HCT116 (cell line): ENCODE results near the gene NKTR. TPM values are rescaled to one million over a fixed set of nuclear protein-coding genes. Genes with fewer than 3 reads are reported as not detected.

Source experiments
- ATAC-seq: fragments of 200-7000 bp; cut with Tn5 transposase; 2 replicates; pipeline ENCODE4 v1.9.1; 2020; ENCODE audit warnings: mild to moderate bottlenecking, moderate library complexity
- BruUV-seq: library from RNA; stranded (reverse); fragments of 400-500 nt; replicated peaks from 2 replicates; lab custom pipeline; 2021; lab: Mats Ljungman, UMichigan
- CTCF ChIA-PET: fragments of 300-600 bp; sonication (Branson Sonifier 250); formaldehyde crosslinking; loops from one replicate; lab custom pipeline; 2021; ENCODE audit warnings: antibody characterized with exemption; lab: Charles Lee
- POLR2A ChIA-PET: fragments of 300-600, 350-600 bp; sonication (Branson Sonifier 250); formaldehyde crosslinking; loops from one replicate; lab custom pipeline; 2021; ENCODE audit warnings: antibody characterized with exemption; lab: Charles Lee
- RAD21 ChIA-PET, 2 experiments: fragments of 300-600 bp; sonication (Branson Sonifier 250); formaldehyde crosslinking; loops; one replicate each; lab custom pipeline; 2023; ENCODE audit warnings: low total read pairs in 2 of 2; ENCODE audit not compliant: uncharacterized antibody in 2 of 2, unreplicated experiment in 2 of 2, low non-redundant PET in 1 of 2; lab: Charles Lee
- DNase-seq: peaks from one replicate; pipeline ENCODE4 v3.0.0-alpha.2; 2010; ENCODE audit warnings: low read depth, low spot score
- H2AFZ ChIP-seq: fragments of 200-600 bp; shearing (Covaris generic), sonication (generic); 2 replicates; pipeline ENCODE4 v1.6.1; 2017; ENCODE audit warnings: low read depth, mixed run types, mixed read lengths, antibody characterized with exemption, low read length; ENCODE audit not compliant: poor library complexity, severe bottlenecking
- H3K27ac ChIP-seq: 2 replicates; pipeline ENCODE4 v1.5.1; 2012; ENCODE audit warnings: low read depth, low read length
- H3K27me3 ChIP-seq: fragments of 200-600 bp; sonication (generic); 2 replicates; pipeline ENCODE4 v1.6.1; 2016; ENCODE audit warnings: mixed run types, low read length, mixed read lengths; ENCODE audit not compliant: insufficient read depth
- H3K36me3 ChIP-seq, 2 experiments: fragments of 200-500 bp in 1 of 2; fragments of 200-600 bp in 1 of 2; sonication (Bioruptor generic) in 1 of 2; sonication (generic) in 1 of 2; 2 replicates each; pipeline versions ENCODE4 v1.5.1 to v1.6.1; 2014 to 2016; ENCODE audit warnings: low read length in 2 of 2, inconsistent platforms in 1 of 2, mixed read lengths in 1 of 2, mixed run types in 1 of 2; ENCODE audit not compliant: insufficient read depth in 2 of 2, control insufficient read depth in 1 of 2
- H3K4me1 ChIP-seq, 2 experiments: fragments of 200-600 bp in 1 of 2; sonication (generic) in 1 of 2; 2 replicates each; pipeline versions ENCODE4 v1.5.1 to v1.6.1; 2012 to 2017; ENCODE audit warnings: low read length in 2 of 2, inconsistent platforms in 1 of 2, mild to moderate bottlenecking in 1 of 2, mixed read lengths in 1 of 2, mixed run types in 1 of 2, moderate library complexity in 1 of 2; ENCODE audit not compliant: insufficient read depth in 2 of 2, control insufficient read depth in 1 of 2
- H3K4me2 ChIP-seq: fragments of 200-600 bp; sonication (generic); 2 replicates; pipeline ENCODE4 v1.6.1; 2017; ENCODE audit warnings: mixed run types, low read length, mixed read lengths
- H3K4me3 ChIP-seq, 2 experiments: fragments of 200-600 bp in 1 of 2; sonication (generic) in 1 of 2; replicated peaks in 1 of 2; 2 replicates each; pipeline ENCODE4 v1.5.1; 2011 to 2016; ENCODE audit warnings: low read length in 2 of 2, control low read depth in 1 of 2, low read depth in 1 of 2, mild to moderate bottlenecking in 1 of 2, mixed read lengths in 1 of 2, mixed run types in 1 of 2
- H3K79me2 ChIP-seq: fragments of 200-600 bp; sonication (generic); 2 replicates; pipeline ENCODE4 v1.6.1; 2017; ENCODE audit warnings: mild to moderate bottlenecking, mixed run types, low read length, moderate library complexity, mixed read lengths; ENCODE audit not compliant: insufficient read depth
- H3K9ac ChIP-seq: fragments of 200-600 bp; sonication (generic); 2 replicates; pipeline ENCODE4 v1.6.1; 2016; ENCODE audit warnings: low read length, mixed read lengths
- H3K9me2 ChIP-seq: fragments of 200-600 bp; sonication (generic), shearing (Covaris generic); 2 replicates; pipeline ENCODE4 v1.6.1; 2017; ENCODE audit warnings: mixed run types, mild to moderate bottlenecking, moderate library complexity; ENCODE audit not compliant: insufficient read depth
- H3K9me3 ChIP-seq, 2 experiments: fragments of 200-500 bp in 1 of 2; fragments of 200-600 bp in 1 of 2; sonication (Bioruptor generic) in 1 of 2; sonication (generic) in 1 of 2; 2 replicates each; pipeline ENCODE4 v1.6.1; 2014 to 2017; ENCODE audit warnings: low read length in 2 of 2, mixed read lengths in 2 of 2, inconsistent platforms in 1 of 2, low read depth in 1 of 2, mild to moderate bottlenecking in 1 of 2, mixed run types in 1 of 2, moderate library complexity in 1 of 2; ENCODE audit not compliant: control insufficient read depth in 1 of 2, insufficient read depth in 1 of 2
- H4K20me1 ChIP-seq: fragments of 200-600 bp; sonication (generic), shearing (Covaris generic); 2 replicates; pipeline ENCODE4 v1.6.1; 2017; ENCODE audit warnings: mixed run types, mild to moderate bottlenecking, moderate library complexity; ENCODE audit not compliant: insufficient read depth
- CTCF ChIP-seq, 3 experiments: fragments of 200-600 bp in 1 of 3; sonication (generic) in 1 of 3; IDR thresholded peaks in 2 of 3; conservative IDR thresholded peaks in 1 of 3; 2 replicates each; pipeline ENCODE4 v1.5.1; 2012 to 2017; ENCODE audit warnings: low read depth in 2 of 3, low read length in 2 of 3, antibody characterized with exemption in 1 of 3, borderline replicate concordance in 1 of 3, control low read depth in 1 of 3, mild to moderate bottlenecking in 1 of 3, mixed read lengths in 1 of 3, mixed run types in 1 of 3, moderate library complexity in 1 of 3; ENCODE audit not compliant: insufficient read depth in 1 of 3
- EGR1 ChIP-seq: IDR thresholded peaks from 2 replicates; pipeline ENCODE4 v1.6.1; 2012; ENCODE audit warnings: low read depth
- ELF1 ChIP-seq: IDR thresholded peaks from 2 replicates; pipeline ENCODE4 v1.6.1; 2012; ENCODE audit warnings: low read depth, borderline replicate concordance
- EZH2 ChIP-seq: fragments of 200-600 bp; sonication (generic); IDR thresholded peaks from 2 replicates; pipeline ENCODE4 v1.6.1; 2017; ENCODE audit warnings: antibody characterized with exemption, mixed run types
- FOSL1 ChIP-seq: IDR thresholded peaks from 2 replicates; pipeline ENCODE4 v1.6.1; 2012; ENCODE audit warnings: low read depth
- POLR2A ChIP-seq: IDR thresholded peaks from 2 replicates; pipeline ENCODE4 v1.7.0; 2011; ENCODE audit warnings: borderline replicate concordance; ENCODE audit not compliant: insufficient read depth, insufficient read length; ENCODE audit errors: extremely low read depth
- RAD21 ChIP-seq: IDR thresholded peaks from 2 replicates; pipeline ENCODE4 v1.6.1; 2012; ENCODE audit warnings: low read depth, mild to moderate bottlenecking
- REST ChIP-seq: IDR thresholded peaks from 2 replicates; pipeline ENCODE4 v1.6.1; 2012; ENCODE audit warnings: low read depth
- SRF ChIP-seq: IDR thresholded peaks from 2 replicates; pipeline ENCODE4 v1.6.1; 2012; ENCODE audit warnings: low read depth
- TCF7L2 ChIP-seq: IDR thresholded peaks from 2 replicates; pipeline ENCODE4 v1.7.0; 2011; ENCODE audit warnings: borderline replicate concordance, inconsistent platforms; ENCODE audit not compliant: insufficient read depth, insufficient read length; ENCODE audit errors: extremely low read depth
- YY1 ChIP-seq: IDR thresholded peaks from 2 replicates; pipeline ENCODE4 v1.6.1; 2011; ENCODE audit warnings: low read length, low read depth, moderate library complexity, mild to moderate bottlenecking; ENCODE audit not compliant: insufficient replicate concordance; ENCODE audit errors: extremely low read depth
- ZFX ChIP-seq: fragments of 450-650 bp; IDR thresholded peaks from 2 replicates; pipeline ENCODE4 v1.6.1; 2017
- ZNF274 ChIP-seq: fragments of 200-500 bp; sonication (Bioruptor generic); IDR thresholded peaks from 2 replicates; pipeline ENCODE4 v1.6.1; 2014; ENCODE audit warnings: mild to moderate bottlenecking, low read depth, low read length, inconsistent platforms
- intact Hi-C: fragments of 100-400 bp; cut with micrococcal nuclease; formaldehyde crosslinking; loops from 2 replicates; pipeline ENCODE4 v1.10.0; 2022
- total RNA-seq: library from RNA; stranded (reverse); gene quantifications from one replicate; pipeline ENCODE4 v1.2.1, GENCODE V29; 2021; ENCODE audit not compliant: unreplicated experiment

Gene NKTR
- total RNA-seq, 1 experiment from 2014 or later = 59.7 TPM

- CTCF ChIA-PET = no interaction called here
- POLR2A ChIA-PET = no interaction called here
- TF ChIP-seq YY1 = no peak
- TF ChIP-seq ZNF274 = no peak
- TF ChIP-seq ZFX = no peak
- TF ChIP-seq ELF1 = no peak
- no peak for TF ChIP-seq REST
- TF ChIP-seq POLR2A = no peak
- TF ChIP-seq FOSL1 = no peak
- TF ChIP-seq CTCF (IDR thresholded peaks at IDR 0.05 in 2 of 3, conservative IDR thresholded peaks at IDR 0.05 in 1 of 3; ENCODE audit: borderline replicate concordance in 1 of 3, insufficient read depth in 1 of 3, low read depth in 2 of 3, low read length in 2 of 3) = no peak
- TF ChIP-seq SRF = no peak
- TF ChIP-seq RAD21 = no peak
- TF ChIP-seq TCF7L2 = no peak
- no peak for TF ChIP-seq EZH2
- TF ChIP-seq EGR1 = no peak
- TF ChIP-seq, all 23 proteins: peak for 0
These were observed 58.4 kb downstream of the NKTR start for GRCh38 chr3:42658771-42659390.

More at GRCh38 chr3:42658771-42659390, 58.4 kb downstream of the NKTR start:
- no peaks in the 10 kb centered on the region for H3K9me2 ChIP-seq
- intact Hi-C loops = no loop called here
- no TSS peak for BruUV-seq
- H2AFZ ChIP-seq = no peak overlapping the region
- no peak overlapping the region for H3K4me2 ChIP-seq
- H4K20me1 ChIP-seq = no peaks in the 10 kb centered on the region
- peaks cover 13 to 24% of the 10 kb centered on the region in 2 experiments; a peak in 3 of 4 replicates for H3K4me1 ChIP-seq
- H3K9me3 ChIP-seq = no peaks in the 10 kb centered on the region
- H3K9ac ChIP-seq = no peak overlapping the region
- no peak overlapping the region for H3K27ac ChIP-seq
- DNase-seq (no peak), ATAC-seq (no peak)
- RAD21 ChIA-PET = no interaction called here
- H3K79me2 ChIP-seq = peaks cover 6% of the 10 kb centered on the region; the same call in 1 of the 2 replicates
- 0 out of 4 replicates have a peak, but pooled peaks cover 0 to 3% of the 10 kb centered on the region in 2 experiments for H3K36me3 ChIP-seq
- no peaks in the 10 kb centered on the region for H3K27me3 ChIP-seq
- H3K4me3 ChIP-seq = no peak overlapping the region
